ENCODE data around the gene CAMK1D. TPM values are rescaled to one million over a fixed set of nuclear protein-coding genes. Genes with fewer than 3 reads are reported as not detected.

CAMK1D gene
- total RNA-seq, 1 experiment from 2014 or later: 6.3 TPM

GRCh38 chr10:12643279-12643678 is 293.9 kb downstream of the CAMK1D start:
- Histone ChIP-seq H2AK5ac (ENCODE audit: insufficient read length, low read length) (no peak overlapping the region), H3K23ac (ENCODE audit: insufficient read length, low read depth, low read length) (no peak overlapping the region), H4K20me1 (ENCODE audit: control insufficient read depth, insufficient read depth, insufficient read length) (no peaks in the 10 kb centered on the region), H3K4me1 (ENCODE audit: insufficient read depth, low read length) (no peaks in the 10 kb centered on the region), H3K4me2 (ENCODE audit: insufficient read depth, insufficient read length, low read length) (no peak overlapping the region), H3K23me2 (ENCODE audit: insufficient read length, low read depth, low read length, poor library complexity, severe bottlenecking) (no peaks in the 10 kb centered on the region), H4K91ac (ENCODE audit: insufficient read length, low read depth, low read length) (no peak overlapping the region), H3K79me2 (ENCODE audit: insufficient read depth, low read length) (no peaks in the 10 kb centered on the region), H2BK20ac (ENCODE audit: low read depth, low read length, poor library complexity, severe bottlenecking) (no peak overlapping the region), H2BK15ac (ENCODE audit: low read depth, low read length) (no peak overlapping the region), H3K14ac (ENCODE audit: insufficient read depth, low read length) (no peak overlapping the region), H2BK12ac (ENCODE audit: insufficient read length, low read depth, low read length) (no peak overlapping the region), H3K18ac (ENCODE audit: insufficient read length, low read depth, low read length) (no peak overlapping the region), H2BK5ac (ENCODE audit: insufficient read length, low read length) (no peak overlapping the region), H2BK120ac (ENCODE audit: low read depth, low read length, poor library complexity, severe bottlenecking) (no peak overlapping the region), H3K27me3 (ENCODE audit: insufficient read depth, low read length) (no peaks in the 10 kb centered on the region), H3K9ac (ENCODE audit: extremely low read depth, insufficient read length, low read length) (no peak overlapping the region), H2AFZ (ENCODE audit: low read length) (no peak overlapping the region), H3T11ph (ENCODE audit: low read length) (no peak overlapping the region), H3K56ac (ENCODE audit: insufficient read length, low read depth, low read length) (no peak overlapping the region), H4K8ac (replicated peaks; ENCODE audit: insufficient read length, low read depth, low read length) (no peak overlapping the region), H3K79me1 (ENCODE audit: insufficient read depth, low read depth, low read length, poor library complexity, severe bottlenecking) (no peaks in the 10 kb centered on the region), H4K5ac (ENCODE audit: insufficient read length, low read depth, low read length) (no peak overlapping the region), H3K9me3 (ENCODE audit: control insufficient read depth, low read depth, low read length) (no peaks in the 10 kb centered on the region), H3K4ac (ENCODE audit: low read depth, low read length) (no peak overlapping the region), H3K27ac (ENCODE audit: insufficient read length, low read depth, low read length) (no peak overlapping the region)
- peaks cover 8 to 15% of the 10 kb centered on the region in 2 experiments for H3K4me1 Mint-ChIP-seq
- no peak overlapping the region; a peak in 1 of 7 replicates for H3K27ac Mint-ChIP-seq
- WGBS (ENCODE audit: extremely low coverage, insufficient read length, low lambda C conversion rate): no CpG with 5 or more reads among the region's 17 CpGs
- peak; percentile 50 for DNase-seq
- H3K9me3 Mint-ChIP-seq: no peaks in the 10 kb centered on the region
- no peak overlapping the region for H3K4me3 Mint-ChIP-seq
- TF ChIP-seq CTCF (conservative IDR thresholded peaks at IDR 0.05): no peak
- H3K36me3 Mint-ChIP-seq (ENCODE audit: insufficient read depth in 1 of 3, low read depth in 3 of 3): no peaks in the 10 kb centered on the region
- H3K27me3 Mint-ChIP-seq (ENCODE audit: low read depth): no peaks in the 10 kb centered on the region

Measured in H9 (cell line).